ENCODE measurements around the gene BEGAIN. TPM values are rescaled to one million over a fixed set of nuclear protein-coding genes. Genes with fewer than 3 reads are reported as not detected.
"Not testable (repeated sequence)": the region's sequence is repeated elsewhere in the genome, so short reads cannot be mapped to it uniquely, and the experiment has no call there.

Gene BEGAIN
- total and polyA plus RNA-seq, 2 experiments from 2014 or later: not detected

DNA sequence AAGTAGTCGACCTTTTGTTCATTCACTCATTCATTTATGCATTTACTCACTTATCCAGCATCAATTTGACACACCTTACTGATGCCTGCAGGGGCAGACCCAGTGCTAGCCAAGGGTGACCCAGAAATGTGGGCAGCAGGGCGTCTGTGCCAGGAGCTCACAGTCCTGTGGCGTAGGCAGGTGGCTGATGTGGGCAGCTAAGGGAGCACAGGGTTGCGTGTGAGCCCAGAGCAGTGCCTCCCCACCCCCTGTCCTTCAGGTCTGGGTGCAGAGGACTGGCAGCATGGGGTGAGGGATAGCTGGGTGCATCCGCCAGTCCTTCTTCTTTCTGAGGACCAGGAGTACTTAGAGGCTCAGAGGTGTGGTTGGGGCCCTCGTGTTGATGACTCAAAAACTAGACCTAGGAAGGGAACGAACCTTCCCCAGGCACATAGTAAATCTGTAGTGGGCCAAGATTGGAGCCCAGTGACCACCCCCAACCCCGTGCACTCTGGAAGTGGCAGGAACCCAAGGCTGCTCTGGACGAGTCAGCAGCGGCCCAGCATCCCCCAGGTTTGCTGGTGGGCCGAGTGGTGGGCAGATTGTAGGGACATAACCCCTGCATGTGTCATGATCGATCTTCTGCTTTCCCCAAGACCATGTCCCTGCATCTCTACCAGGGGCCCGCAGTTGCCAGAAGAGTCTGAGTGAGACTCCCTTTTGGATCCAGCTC is 63.9 kb downstream of the BEGAIN start:
- Histone ChIP-seq H3K36me3 (no peaks in the 10 kb centered on the region), H3K4me3 (no peak overlapping the region), H3K9me3 (ENCODE audit: low read depth) (no peaks in the 10 kb centered on the region), H3K27me3 (no peaks in the 10 kb centered on the region), H3K27ac (no peak overlapping the region), H3K4me1 (ENCODE audit: low read depth) (no peaks in the 10 kb centered on the region)
- no peak for DNase-seq (ENCODE audit: low read depth in 1 of 2, low spot score in 1 of 2)
- TF ChIP-seq, protein P1, sequence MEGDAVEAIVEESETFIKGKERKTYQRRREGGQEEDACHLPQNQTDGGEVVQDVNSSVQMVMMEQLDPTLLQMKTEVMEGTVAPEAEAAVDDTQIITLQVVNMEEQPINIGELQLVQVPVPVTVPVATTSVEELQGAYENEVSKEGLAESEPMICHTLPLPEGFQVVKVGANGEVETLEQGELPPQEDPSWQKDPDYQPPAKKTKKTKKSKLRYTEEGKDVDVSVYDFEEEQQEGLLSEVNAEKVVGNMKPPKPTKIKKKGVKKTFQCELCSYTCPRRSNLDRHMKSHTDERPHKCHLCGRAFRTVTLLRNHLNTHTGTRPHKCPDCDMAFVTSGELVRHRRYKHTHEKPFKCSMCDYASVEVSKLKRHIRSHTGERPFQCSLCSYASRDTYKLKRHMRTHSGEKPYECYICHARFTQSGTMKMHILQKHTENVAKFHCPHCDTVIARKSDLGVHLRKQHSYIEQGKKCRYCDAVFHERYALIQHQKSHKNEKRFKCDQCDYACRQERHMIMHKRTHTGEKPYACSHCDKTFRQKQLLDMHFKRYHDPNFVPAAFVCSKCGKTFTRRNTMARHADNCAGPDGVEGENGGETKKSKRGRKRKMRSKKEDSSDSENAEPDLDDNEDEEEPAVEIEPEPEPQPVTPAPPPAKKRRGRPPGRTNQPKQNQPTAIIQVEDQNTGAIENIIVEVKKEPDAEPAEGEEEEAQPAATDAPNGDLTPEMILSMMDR (IDR thresholded peaks at IDR 0.05; ENCODE audit: low read depth, low read length): no peak

DNA sequence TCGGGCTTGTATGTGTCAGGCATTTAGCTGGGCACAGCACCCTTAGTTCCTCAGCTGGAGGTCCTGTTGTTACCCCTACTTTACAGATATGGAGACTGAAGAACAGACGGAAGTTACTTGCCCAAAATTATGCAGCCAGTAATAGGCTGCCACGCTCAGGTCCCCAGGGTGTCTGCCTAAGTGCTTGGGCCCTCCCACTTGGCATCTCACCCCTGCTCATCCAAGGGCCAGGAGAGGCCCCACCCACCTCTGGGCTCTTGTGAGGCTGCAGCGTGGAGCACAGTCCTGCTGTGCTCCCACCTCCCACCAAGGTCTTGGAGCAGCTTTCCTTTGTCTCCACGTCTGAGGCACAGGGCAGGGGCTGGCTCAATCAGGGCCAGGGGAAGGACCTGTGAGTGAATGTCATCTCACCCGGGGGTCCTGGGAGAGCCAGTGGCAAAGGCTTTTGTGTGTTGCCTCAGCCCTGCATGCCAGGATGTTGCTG is 64.6 kb downstream of the BEGAIN start:
- no peaks in the 10 kb centered on the region for H3K4me1 ChIP-seq (ENCODE audit: low read depth)
- H3K9me3 ChIP-seq (ENCODE audit: low read depth): no peaks in the 10 kb centered on the region
- H3K27me3 ChIP-seq: no peaks in the 10 kb centered on the region
- DNase-seq (ENCODE audit: low read depth in 1 of 2, low spot score in 1 of 2): peak in 1 of 2 donors; percentile 29
- no peaks in the 10 kb centered on the region for H3K36me3 ChIP-seq
- no peak overlapping the region for H3K4me3 ChIP-seq
- no peak overlapping the region for H3K27ac ChIP-seq
- TF ChIP-seq, protein P1 (IDR thresholded peaks at IDR 0.05; ENCODE audit: low read depth, low read length): no peak

- H3K4me3 ChIP-seq; H3K36me3 ChIP-seq; H3K27ac ChIP-seq; DNase-seq (ENCODE audit: low read depth in 1 of 2, low spot score in 1 of 2); H3K27me3 ChIP-seq; H3K9me3 ChIP-seq (ENCODE audit: low read depth); H3K4me1 ChIP-seq (ENCODE audit: low read depth): not testable (repeated sequence)
Observed at GRCh38 chr14:100506053-100506452, 81.2 kb downstream of the BEGAIN start.

- peak in 1 of 2 donors; percentile 2 for DNase-seq (ENCODE audit: low read depth in 1 of 2, low spot score in 1 of 2)
- no peak overlapping the region for H3K27ac ChIP-seq
- TF ChIP-seq, protein P1 (IDR thresholded peaks at IDR 0.05; ENCODE audit: low read depth, low read length): no peak
- no peaks in the 10 kb centered on the region for H3K4me1 ChIP-seq (ENCODE audit: low read depth)
- H3K27me3 ChIP-seq: no peaks in the 10 kb centered on the region
- no peaks in the 10 kb centered on the region for H3K36me3 ChIP-seq
- no peaks in the 10 kb centered on the region for H3K9me3 ChIP-seq (ENCODE audit: low read depth)
- H3K4me3 ChIP-seq: no peak overlapping the region
Observed at GRCh38 chr14:100504372-100505078, 82.7 kb downstream of the BEGAIN start.

GRCh38 chr14:100503251-100503650 is 84.0 kb downstream of the BEGAIN start:
- Histone ChIP-seq H3K4me3 (no peak overlapping the region), H3K27ac (no peak overlapping the region), H3K36me3 (no peaks in the 10 kb centered on the region), H3K9me3 (ENCODE audit: low read depth) (no peaks in the 10 kb centered on the region), H3K4me1 (ENCODE audit: low read depth) (no peaks in the 10 kb centered on the region), H3K27me3 (no peaks in the 10 kb centered on the region)
- TF ChIP-seq, protein P1 (IDR thresholded peaks at IDR 0.05; ENCODE audit: low read depth, low read length): no peak
- no peak for DNase-seq (ENCODE audit: low read depth in 1 of 2, low spot score in 1 of 2)
